Fibroblast of lung (primary cell): ENCODE results near the gene MYBPC2. TPM values are rescaled to one million over a fixed set of nuclear protein-coding genes. Genes with fewer than 3 reads are reported as not detected.
"Not testable (repeated sequence)": the region's sequence is repeated elsewhere in the genome, so short reads cannot be mapped to it uniquely, and the experiment has no call there.

Source experiments
- DNase-seq, 2 donors: peaks; one replicate each; pipeline versions ENCODE4 v3.0.0 to v3.0.0-alpha.2; 2010; ENCODE audit warnings: low read depth in 2 of 2
- H2AFZ ChIP-seq: 2 replicates; pipeline ENCODE4 v1.5.1; 2012; ENCODE audit warnings: low read length, control low read depth, inconsistent platforms
- H3K27ac ChIP-seq: 2 replicates; pipeline ENCODE4 v1.5.1; 2011; ENCODE audit warnings: low read length, control low read depth; ENCODE audit not compliant: insufficient read depth
- H3K27me3 ChIP-seq: 2 replicates; pipeline ENCODE4 v1.5.1; 2011; ENCODE audit warnings: mild to moderate bottlenecking, low read length; ENCODE audit not compliant: control insufficient read depth, insufficient read depth
- H3K36me3 ChIP-seq: 2 replicates; pipeline ENCODE4 v1.5.1; 2011; ENCODE audit warnings: low read length; ENCODE audit not compliant: control insufficient read depth, insufficient read depth
- H3K4me1 ChIP-seq: 2 replicates; pipeline ENCODE4 v1.5.1; 2011; ENCODE audit warnings: low read length; ENCODE audit not compliant: control insufficient read depth, insufficient read depth; ENCODE audit errors: extremely low read depth
- H3K4me2 ChIP-seq: 2 replicates; pipeline ENCODE4 v1.5.1; 2011; ENCODE audit warnings: low read length, control low read depth; ENCODE audit not compliant: insufficient read depth; ENCODE audit errors: extremely low read depth
- H3K4me3 ChIP-seq, 4 experiments: fragments of 200-600 bp in 1 of 4; sonication (generic) in 1 of 4; replicated peaks in 1 of 4; 2 replicates each; pipeline ENCODE4 v1.5.1; 2011 to 2016; ENCODE audit warnings: low read length in 4 of 4, low read depth in 3 of 4, mild to moderate bottlenecking in 3 of 4, control low read depth in 2 of 4, inconsistent platforms in 1 of 4, mixed read lengths in 1 of 4; ENCODE audit not compliant: insufficient read depth in 1 of 4; ENCODE audit errors: control extremely low read depth in 1 of 4
- H3K79me2 ChIP-seq: 2 replicates; pipeline ENCODE4 v1.5.1; 2012; ENCODE audit warnings: mild to moderate bottlenecking, low read length, inconsistent platforms; ENCODE audit not compliant: control insufficient read depth, insufficient read depth
- H3K9ac ChIP-seq: 2 replicates; pipeline ENCODE4 v1.5.1; 2011; ENCODE audit warnings: mild to moderate bottlenecking, low read length, control low read depth; ENCODE audit not compliant: insufficient read depth
- H3K9me3 ChIP-seq: 2 replicates; pipeline ENCODE4 v1.5.1; 2012; ENCODE audit warnings: low read depth, low read length; ENCODE audit not compliant: control insufficient read depth, insufficient read depth
- H4K20me1 ChIP-seq: 2 replicates; pipeline ENCODE4 v1.5.1; 2011; ENCODE audit warnings: low read length; ENCODE audit not compliant: control insufficient read depth, insufficient read depth; ENCODE audit errors: extremely low read depth
- CTCF ChIP-seq, 2 donors: IDR thresholded peaks in 1 of 2; conservative IDR thresholded peaks in 1 of 2; 1 replicate in 1 of 2; 2 replicates in 1 of 2; pipeline ENCODE4 v1.5.1; 2011 to 2012; ENCODE audit warnings: low read length in 2 of 2, control low read depth in 1 of 2, inconsistent platforms in 1 of 2, low read depth in 1 of 2, mild to moderate bottlenecking in 1 of 2
- EZH2 ChIP-seq: IDR thresholded peaks from 2 replicates; pipeline ENCODE4 v1.5.1; 2012; ENCODE audit warnings: low read length, control low read depth, mild to moderate bottlenecking; ENCODE audit errors: missing control alignments
- polyA plus RNA-seq, 2 donors: library from polyadenylated mRNA; depleted of rRNA in 1 of 2; stranded (reverse) in 1 of 2; unstranded in 1 of 2; fragments of >200 nt; gene quantifications; 2 replicates each; pipeline ENCODE4 v1.2.1, GENCODE V29; 2011 to 2012; ENCODE audit warnings: missing spikeins in 1 of 2
- total RNA-seq: library from RNA; depleted of rRNA; stranded (reverse); fragments of >200 nt; gene quantifications from 2 replicates; pipeline ENCODE4 v1.2.1, GENCODE V29; 2014

The MYBPC2 gene
- total and polyA plus RNA-seq, 2 donors (not counting 1 experiment from before 2014, with no cell fraction given): under 0.01 TPM; not detected in 1

- Histone ChIP-seq H3K4me2 (no peak overlapping the region), H3K9me3 (no peaks in the 10 kb centered on the region), H2AFZ (no peak overlapping the region), H3K79me2 (peaks cover 24% of the 10 kb centered on the region), H3K36me3 (peaks cover 5% of the 10 kb centered on the region), H3K9ac (no peak overlapping the region), H3K27ac (no peak overlapping the region), H3K4me3 (no peak overlapping the region), H3K27me3 (no peaks in the 10 kb centered on the region), H3K4me1 (peaks cover 2% of the 10 kb centered on the region), H4K20me1 (no peaks in the 10 kb centered on the region)
- peak; percentile 13 to 44 for DNase-seq
- TF ChIP-seq CTCF (conservative IDR thresholded peaks at IDR 0.05 in 1 of 2, IDR thresholded peaks at IDR 0.05 in 1 of 2; ENCODE audit: low read depth in 1 of 2, low read length in 2 of 2): no peak
- TF ChIP-seq EZH2: no peak
Measured at GRCh38 chr19:50387176-50387867, 45.4 kb upstream of the MYBPC2 start.

- Histone ChIP-seq H3K27ac (no peak overlapping the region), H3K79me2 (peaks cover 24% of the 10 kb centered on the region), H3K27me3 (no peaks in the 10 kb centered on the region), H3K4me3 (no peak overlapping the region), H3K4me1 (peaks cover 2% of the 10 kb centered on the region), H3K9ac (no peak overlapping the region), H4K20me1 (no peaks in the 10 kb centered on the region), H2AFZ (no peak overlapping the region), H3K9me3 (no peaks in the 10 kb centered on the region), H3K4me2 (no peak overlapping the region), H3K36me3 (peaks cover 2% of the 10 kb centered on the region)
- DNase-seq: no peak
- TF ChIP-seq CTCF (conservative IDR thresholded peaks at IDR 0.05 in 1 of 2, IDR thresholded peaks at IDR 0.05 in 1 of 2; ENCODE audit: low read depth in 1 of 2, low read length in 2 of 2) (no peak), EZH2 (no peak)
Measured at GRCh38 chr19:50387868-50388245, 44.8 kb upstream of the MYBPC2 start.

- H3K9ac ChIP-seq, H3K27me3 ChIP-seq, H4K20me1 ChIP-seq, H3K27ac ChIP-seq, H3K4me3 ChIP-seq, H3K4me1 ChIP-seq, H3K4me2 ChIP-seq, DNase-seq, H2AFZ ChIP-seq, H3K9me3 ChIP-seq, H3K36me3 ChIP-seq: not testable (repeated sequence)
- H3K79me2 ChIP-seq: peaks cover 21% of the 10 kb centered on the region
Measured at GRCh38 chr19:50390295-50390694, 42.4 kb upstream of the MYBPC2 start.

- H2AFZ ChIP-seq, H3K4me1 ChIP-seq, H3K36me3 ChIP-seq, DNase-seq, H3K27me3 ChIP-seq, H3K9ac ChIP-seq, H3K27ac ChIP-seq, H4K20me1 ChIP-seq, H3K9me3 ChIP-seq, H3K4me2 ChIP-seq, H3K4me3 ChIP-seq: not testable (repeated sequence)
- H3K79me2 ChIP-seq: peaks cover 18% of the 10 kb centered on the region
Measured at GRCh38 chr19:50390952-50391351, 41.7 kb upstream of the MYBPC2 start.
